ENCODE results near the gene MAP7D2.

DNA sequence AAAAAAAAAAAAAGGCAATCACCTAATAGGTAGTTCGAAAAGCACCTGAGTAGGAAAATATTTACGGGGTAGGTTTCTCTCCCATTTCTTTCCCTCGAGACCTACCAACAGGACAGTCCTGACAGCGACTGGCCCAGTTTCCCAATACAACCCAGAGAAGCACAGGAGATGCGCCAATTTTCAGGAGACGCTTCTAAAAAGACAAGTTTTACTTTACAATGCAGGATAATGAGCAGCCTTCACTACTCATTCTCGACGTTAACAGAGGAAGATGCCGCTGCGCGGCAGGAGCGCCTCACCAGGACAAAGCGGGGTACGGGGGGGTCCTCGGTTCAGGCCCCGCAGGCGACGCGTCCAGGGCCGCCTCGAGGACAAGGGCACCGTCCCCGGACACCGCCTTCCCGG, 126.6 kb downstream of the MAP7D2 start:
- TF ChIP-seq CTCF (IDR thresholded peaks at IDR 0.05) (no peak), POLR2A (IDR thresholded peaks at IDR 0.05) (no peak)
